Activated T-cell treated with anti-CD3 and anti-CD28 coated beads for 48 hours (primary cell): Measurements from ENCODE around the gene DYNLRB1.

ENCODE experiments used
- DNase-seq: peaks from one replicate; pipeline ENCODE4 v3.0.0-alpha.2; 2020; ENCODE audit warnings: low read depth

The DYNLRB1 gene

GRCh38 chr20:34534391-34535165 is 18.4 kb downstream of the DYNLRB1 start:
- no peak for DNase-seq

GRCh38 chr20:34535301-34535840 is 19.1 kb downstream of the DYNLRB1 start:
- no peak for DNase-seq

- no peak for DNase-seq
These were observed 19.6 kb downstream of the DYNLRB1 start for GRCh38 chr20:34535857-34536256.

- DNase-seq = peak; percentile 35
These were observed 20.7 kb downstream of the DYNLRB1 start for GRCh38 chr20:34536798-34537394.

GRCh38 chr20:34537651-34538050 is 21.4 kb downstream of the DYNLRB1 start:
- no peak for DNase-seq

GRCh38 chr20:34538671-34539123 is 22.5 kb downstream of the DYNLRB1 start:
- DNase-seq = peak; percentile 54

- DNase-seq = no peak
These were observed 23.5 kb downstream of the DYNLRB1 start for GRCh38 chr20:34539756-34540155.

- no peak for DNase-seq
These were observed 24.5 kb downstream of the DYNLRB1 start for GRCh38 chr20:34540596-34541263.

GRCh38 chr20:34541264-34541901 is 25.2 kb downstream of the DYNLRB1 start:
- no peak for DNase-seq

GRCh38 chr20:34541917-34542316 is 25.7 kb downstream of the DYNLRB1 start:
- no peak for DNase-seq

GRCh38 chr20:34542439-34542838 is 26.2 kb downstream of the DYNLRB1 start:
- DNase-seq = no peak

- DNase-seq = no peak
These were observed 27.3 kb downstream of the DYNLRB1 start for GRCh38 chr20:34543463-34544056.

GRCh38 chr20:34544109-34544796 is 28.0 kb downstream of the DYNLRB1 start:
- no peak for DNase-seq

- DNase-seq = no peak
These were observed 30.5 kb downstream of the DYNLRB1 start for GRCh38 chr20:34546751-34547181.

- DNase-seq = no peak
These were observed 31.8 kb downstream of the DYNLRB1 start for GRCh38 chr20:34547844-34548613.

- DNase-seq = no peak
These were observed 33.2 kb downstream of the DYNLRB1 start for GRCh38 chr20:34549291-34549928.

- DNase-seq = no peak
These were observed 33.7 kb downstream of the DYNLRB1 start for GRCh38 chr20:34549929-34550305.

- no peak for DNase-seq
These were observed 36.3 kb downstream of the DYNLRB1 start for GRCh38 chr20:34552569-34552968.

- DNase-seq = no peak
These were observed 37.2 kb downstream of the DYNLRB1 start for GRCh38 chr20:34553366-34553867.

GRCh38 chr20:34557936-34558319 is 41.7 kb downstream of the DYNLRB1 start:
- DNase-seq = no peak
